K562 (cell line): ENCODE measurements around the gene ALG14. TPM values are rescaled to one million over a fixed set of nuclear protein-coding genes. Genes with fewer than 3 reads are reported as not detected.

ENCODE experiments used
- ATAC-seq: fragments of 200-7000 bp; cut with Tn5 transposase; 3 replicates; pipeline ENCODE4 v1.9.1; 2020; ENCODE audit warnings: moderate library complexity
- BruUV-seq: library from RNA; stranded (reverse); fragments of 400-500 nt; replicated peaks from 2 replicates; lab custom pipeline; 2021; lab: Mats Ljungman, UMichigan
- CTCF ChIA-PET: fragments of 300-600 bp; formaldehyde crosslinking; extraction: SDS; loops from one replicate; lab custom pipeline; 2021; ENCODE audit warnings: low intra/inter-chr PET ratio; lab: Yijun Ruan, JAX
- POLR2A ChIA-PET: fragments of 300-600, 350-650 bp; sonication (Branson Sonifier 250); formaldehyde crosslinking; extraction: SDS; loops from one replicate; lab custom pipeline; 2021; ENCODE audit warnings: antibody characterized with exemption, inconsistent platforms; lab: Yijun Ruan, JAX
- DNase-seq, 4 experiments: peaks; one replicate each; pipeline versions ENCODE4 v3.0.0 to v3.0.0-alpha.2; 2011 to 2018; ENCODE audit warnings: low spot score in 3 of 4, mixed read lengths in 3 of 4; ENCODE audit errors: extremely low read depth in 1 of 4
- FAIRE-seq: peaks from 2 replicates; lab custom pipeline; 2011; peaks lifted over from hg19 to GRCh38; lab: Jason Lieb, UNC
- H2AFZ ChIP-seq: 2 replicates; pipeline ENCODE4 v1.6.0; 2011; ENCODE audit warnings: low read depth, low read length, control low read depth, inconsistent platforms
- H3K27ac ChIP-seq: fragments of 200-600 bp; 3 replicates; pipeline ENCODE4 v1.8.0; 2011; ENCODE audit warnings: low read depth, mild to moderate bottlenecking, control low read depth, inconsistent platforms, low read length, moderate library complexity, mixed read lengths; ENCODE audit errors: extremely low read depth
- H3K27me3 ChIP-seq, 2 experiments: fragments of 300-600 bp in 1 of 2; 2 replicates in 1 of 2; 3 replicates in 1 of 2; pipeline versions ENCODE4 v1.6.0 to v1.8.0; 2011; ENCODE audit warnings: inconsistent platforms in 2 of 2, low read length in 2 of 2, mild to moderate bottlenecking in 1 of 2, mixed read lengths in 1 of 2, moderate library complexity in 1 of 2; ENCODE audit not compliant: control insufficient read depth in 2 of 2, insufficient read depth in 2 of 2
- H3K36me3 ChIP-seq: fragments of 300-600 bp; 3 replicates; pipeline ENCODE4 v1.8.0; 2011; ENCODE audit warnings: mild to moderate bottlenecking, low read length, inconsistent platforms; ENCODE audit not compliant: control insufficient read depth, insufficient read depth
- H3K4me1 ChIP-seq, 2 experiments: fragments of 200-600 bp in 1 of 2; replicated peaks in 1 of 2; 2 replicates in 1 of 2; 3 replicates in 1 of 2; pipeline versions ENCODE4 v1.5.1 to v1.8.0; 2011; ENCODE audit warnings: inconsistent platforms in 2 of 2, low read length in 2 of 2, mild to moderate bottlenecking in 1 of 2, mixed read lengths in 1 of 2, moderate library complexity in 1 of 2; ENCODE audit not compliant: control insufficient read depth in 2 of 2, insufficient read depth in 2 of 2
- H3K4me2 ChIP-seq: 2 replicates; pipeline ENCODE4 v1.6.1; 2011; ENCODE audit warnings: low read length, control low read depth, inconsistent platforms, mixed read lengths; ENCODE audit not compliant: insufficient read depth
- H3K4me3 ChIP-seq: fragments of 200-600 bp; sonication (generic), shearing (Covaris generic); 2 replicates; pipeline ENCODE4 v1.5.1; 2016; ENCODE audit warnings: control low read depth, inconsistent platforms
- H3K79me2 ChIP-seq: fragments of 200-600 bp; 3 replicates; pipeline ENCODE4 v1.8.0; 2011; ENCODE audit warnings: low read length, inconsistent platforms; ENCODE audit not compliant: control insufficient read depth, insufficient read depth
- H3K9ac ChIP-seq, 2 experiments: 2 replicates each; pipeline versions ENCODE4 v1.6.0 to v1.6.1; 2011; ENCODE audit warnings: low read depth in 2 of 2, low read length in 2 of 2, control low read depth in 1 of 2, inconsistent platforms in 1 of 2, mild to moderate bottlenecking in 1 of 2, mixed read lengths in 1 of 2; ENCODE audit not compliant: insufficient read depth in 1 of 2
- H3K9me1 ChIP-seq: one replicate; pipeline ENCODE4 v1.6.0; 2011; ENCODE audit warnings: inconsistent platforms, mild to moderate bottlenecking, low read length, moderate library complexity; ENCODE audit not compliant: control insufficient read depth, insufficient read depth
- H3K9me3 ChIP-seq: replicated peaks from 2 replicates; pipeline ENCODE4 v1.5.1; 2011; ENCODE audit warnings: low read depth, low read length, inconsistent platforms; ENCODE audit not compliant: control insufficient read depth, insufficient read depth
- H4K20me1 ChIP-seq: replicated peaks from 2 replicates; pipeline ENCODE4 v1.6.1; 2011; ENCODE audit warnings: low read length, inconsistent platforms, mixed read lengths; ENCODE audit not compliant: control insufficient read depth, insufficient read depth
- CLOCK ChIP-seq: fragments of 250-450 bp; sonication (Bioruptor Pico); IDR thresholded peaks from 2 replicates; pipeline ENCODE4 v1.4.0; 2020; ENCODE audit warnings: mild to moderate bottlenecking, moderate library complexity, borderline replicate concordance
- CTCF ChIP-seq, 3 experiments: IDR thresholded peaks in 2 of 3; conservative IDR thresholded peaks in 1 of 3; 2 replicates each; pipeline ENCODE4 v1.5.1; 2011 to 2012; ENCODE audit warnings: low read length in 3 of 3, mild to moderate bottlenecking in 3 of 3, control low read depth in 2 of 3, improper control_type of control experiment in 1 of 3, inconsistent platforms in 1 of 3, low read depth in 1 of 3, mixed read lengths in 1 of 3, moderate library complexity in 1 of 3; ENCODE audit not compliant: insufficient read depth in 2 of 3
- DPF2 ChIP-seq: fragments of 450-650 bp; IDR thresholded peaks from 2 replicates; pipeline ENCODE4 v1.6.1; 2016
- MED1 ChIP-seq: sonication (generic); formaldehyde crosslinking; IDR thresholded peaks from 2 replicates; pipeline ENCODE4 v1.8.1; 2023; ENCODE audit warnings: missing genetic modification reagents, borderline replicate concordance
- MNT ChIP-seq, 2 experiments: fragments of 450-650 bp; conservative IDR thresholded peaks; 2 replicates each; pipeline ENCODE4 v1.6.1; 2017; ENCODE audit warnings: mild to moderate bottlenecking in 2 of 2, moderate library complexity in 2 of 2
- NR0B1 ChIP-seq: fragments of 450-650 bp; IDR thresholded peaks from one replicate; pipeline ENCODE4 v1.6.1; 2018; ENCODE audit warnings: mild to moderate bottlenecking, moderate library complexity; ENCODE audit not compliant: partially characterized antibody
- STAT5A ChIP-seq: IDR thresholded peaks from 2 replicates; pipeline ENCODE4 v1.6.1; 2012; ENCODE audit warnings: low read length, inconsistent platforms, borderline replicate concordance
- ZC3H4 ChIP-seq: sonication (generic); formaldehyde crosslinking; IDR thresholded peaks from 2 replicates; pipeline ENCODE4 v1.9.0; 2021; ENCODE audit warnings: missing genetic modification reagents, borderline replicate concordance
- ZNF217 ChIP-seq: sonication (generic); formaldehyde crosslinking; IDR thresholded peaks from 2 replicates; pipeline ENCODE4 v1.8.0; 2022; ENCODE audit warnings: mild to moderate bottlenecking, missing genetic modification reagents
- ZNF384 ChIP-seq: IDR thresholded peaks from 2 replicates; pipeline ENCODE4 v1.6.1; 2012; ENCODE audit warnings: low read depth, low read length, improper control_type of control experiment
- ZNF445 ChIP-seq: fragments of 250-450 bp; sonication (Bioruptor Pico); IDR thresholded peaks from 2 replicates; pipeline ENCODE4 v1.4.0; 2020; ENCODE audit warnings: low read depth, mild to moderate bottlenecking, moderate library complexity
- ZSCAN29 ChIP-seq: fragments of 450-650 bp; IDR thresholded peaks from 2 replicates; pipeline ENCODE4 v1.6.1; 2017
- WGBS: fragments of 100-300 bp; shearing (Covaris generic); methylation state at CpG from one replicate; pipeline ENCODE4 v1.1.6; 2016; ENCODE audit warnings: low coverage, mixed read lengths; ENCODE audit not compliant: insufficient coverage; ENCODE audit errors: missing lambda C conversion rate; 5-methylcytosine and 5-hydroxymethylcytosine counted together
- in situ Hi-C: fragments of 300-500 bp; cut with MboI; formaldehyde crosslinking; loops from 4 replicates; pipeline ENCODE4 v1.15.0; 2018; ENCODE audit warnings: inconsistent platforms, mixed read lengths
- intact Hi-C: fragments of 100-400 bp; cut with micrococcal nuclease; formaldehyde crosslinking; loops from 2 replicates; pipeline ENCODE4 v1.14.2; 2022
- polyA plus RNA-seq, 8 experiments: library from polyadenylated mRNA; depleted of rRNA in 4 of 8; stranded (reverse) in 5 of 8; unstranded in 3 of 8; fragments of >200 nt; fragmentation: Nextera tagmentation in 2 of 8; fragmentation: Illumina TruSeq in 1 of 8; extraction: Ambion mirVana in 2 of 8; extraction: Trizol in 1 of 8; gene quantifications; 2 replicates each; pipeline versions ENCODE4 v1.2.1 to v1.2.3, GENCODE V29; 2011 to 2014; ENCODE audit warnings: inconsistent platforms in 1 of 8, missing spikeins in 1 of 8
- total RNA-seq, 7 experiments: library from RNA; depleted of rRNA in 6 of 7; stranded (reverse); fragments of >200 nt in 6 of 7; fragmentation: Illumina TruSeq in 2 of 7; extraction: Trizol in 2 of 7; gene quantifications; 2 replicates each; pipeline versions ENCODE4 v1.2.1 to v1.2.3, GENCODE V29; 2011 to 2021; ENCODE audit warnings: low replicate concordance in 1 of 7

Gene ALG14
- total and polyA plus RNA-seq, 9 of the 15 experiments (the other 6 are each of a cell fraction or from before 2014, with no cell fraction given) = 2.8 to 16.2 (median 4.9) TPM

GRCh38 chr1:95118710-95119109, 46.0 kb upstream of the ALG14 start:
- H3K27me3 ChIP-seq = no peaks in the 10 kb centered on the region
- no peaks in the 10 kb centered on the region for H3K9me3 ChIP-seq
- no peak overlapping the region; the same call in 2 of the 3 replicates for H3K27ac ChIP-seq
- BruUV-seq = TSS peak; percentile 52
- H3K36me3 ChIP-seq = peaks cover 2% of the 10 kb centered on the region; the same call in 1 of the 3 replicates
- POLR2A ChIA-PET = interaction anchor here (0.8 to 3.1 kb wide), 3 partner anchors 10 to 115 kb away, joined by 3 to 26 read pairs (median 4); partner anchors contain the start of gene RWDD3
- WGBS = 20% methylated on average over 6 of the region's 6 CpGs
- H4K20me1 ChIP-seq = no peaks in the 10 kb centered on the region; the same call in 1 of the 2 replicates
- DNase-seq (peak in 2 of 4 experiments; percentile 32 to 39), FAIRE-seq (no peak), ATAC-seq (no peak)
- H2AFZ ChIP-seq = no peak overlapping the region
- H3K4me1 ChIP-seq = peaks cover 21 to 44% of the 10 kb centered on the region in 2 experiments; a peak in 4 of 5 replicates
- H3K79me2 ChIP-seq = peaks cover 69% of the 10 kb centered on the region
- H3K9me1 ChIP-seq = no peaks in the 10 kb centered on the region
- H3K9ac ChIP-seq = peak overlapping the region in 1 of 2 experiments; percentile 84; a peak in 2 of 4 replicates
- intact Hi-C loops = no loop called here
- H3K4me2 ChIP-seq = peak overlapping the region; percentile 87
- CTCF ChIA-PET = no interaction called here
- TF ChIP-seq ZNF384 = peak; percentile 78
- TF ChIP-seq CLOCK (CRISPR knock-in tag) = no peak
- TF ChIP-seq CTCF (IDR thresholded peaks at IDR 0.05 in 2 of 3, conservative IDR thresholded peaks at IDR 0.05 in 1 of 3; ENCODE audit: insufficient read depth in 2 of 3, low read depth in 1 of 3, low read length in 3 of 3) = peak in 1 of 3 experiments; percentile 8; a peak in 1 of 6 replicates
- 0 out of 2 replicates have a peak, but pooled peaks have one; percentile 5 for TF ChIP-seq DPF2
- no peak for TF ChIP-seq ZSCAN29
- TF ChIP-seq MED1 (CRISPR knock-in tag) = no peak
- no peak for TF ChIP-seq NR0B1
- 0 out of 4 replicates have a peak, but pooled peaks of 1 of the 2 experiments have one; percentile 29 for TF ChIP-seq MNT (conservative IDR thresholded peaks at IDR 0.05)
- TF ChIP-seq STAT5A = no peak
- TF ChIP-seq ZNF217 (CRISPR knock-in tag) = no peak
- no peak for TF ChIP-seq ZC3H4
- no peak for TF ChIP-seq ZNF445
- peak overlapping the region; percentile 83 for H3K4me3 ChIP-seq
- in situ Hi-C loops = loop anchor here (5.0 kb wide), 1 partner anchor 36 kb away; no protein-coding TSS in a partner anchor
